Thyroid gland (tissue), 4 donors: ENCODE measurements around the gene CBFA2T3.

Experiments used
- POLR2A ChIP-seq, 2 donors: fragments of 450-650 bp; IDR thresholded peaks; one replicate each; pipeline ENCODE4 v1.6.1; 2017; ENCODE audit warnings: antibody characterized with exemption in 2 of 2, mild to moderate bottlenecking in 2 of 2, moderate library complexity in 1 of 2
- TF ChIP-seq, protein P1 (sequence below), 6 experiments: fragments of 200-600 bp in 3 of 6; fragments of 450-650 bp in 3 of 6; sonication (generic) in 3 of 6; IDR thresholded peaks; one replicate each; pipeline ENCODE4 v1.5.1; 2016 to 2019; ENCODE audit warnings: antibody characterized with exemption in 6 of 6, mild to moderate bottlenecking in 2 of 6, inconsistent platforms in 1 of 6, moderate library complexity in 1 of 6

DNA sequence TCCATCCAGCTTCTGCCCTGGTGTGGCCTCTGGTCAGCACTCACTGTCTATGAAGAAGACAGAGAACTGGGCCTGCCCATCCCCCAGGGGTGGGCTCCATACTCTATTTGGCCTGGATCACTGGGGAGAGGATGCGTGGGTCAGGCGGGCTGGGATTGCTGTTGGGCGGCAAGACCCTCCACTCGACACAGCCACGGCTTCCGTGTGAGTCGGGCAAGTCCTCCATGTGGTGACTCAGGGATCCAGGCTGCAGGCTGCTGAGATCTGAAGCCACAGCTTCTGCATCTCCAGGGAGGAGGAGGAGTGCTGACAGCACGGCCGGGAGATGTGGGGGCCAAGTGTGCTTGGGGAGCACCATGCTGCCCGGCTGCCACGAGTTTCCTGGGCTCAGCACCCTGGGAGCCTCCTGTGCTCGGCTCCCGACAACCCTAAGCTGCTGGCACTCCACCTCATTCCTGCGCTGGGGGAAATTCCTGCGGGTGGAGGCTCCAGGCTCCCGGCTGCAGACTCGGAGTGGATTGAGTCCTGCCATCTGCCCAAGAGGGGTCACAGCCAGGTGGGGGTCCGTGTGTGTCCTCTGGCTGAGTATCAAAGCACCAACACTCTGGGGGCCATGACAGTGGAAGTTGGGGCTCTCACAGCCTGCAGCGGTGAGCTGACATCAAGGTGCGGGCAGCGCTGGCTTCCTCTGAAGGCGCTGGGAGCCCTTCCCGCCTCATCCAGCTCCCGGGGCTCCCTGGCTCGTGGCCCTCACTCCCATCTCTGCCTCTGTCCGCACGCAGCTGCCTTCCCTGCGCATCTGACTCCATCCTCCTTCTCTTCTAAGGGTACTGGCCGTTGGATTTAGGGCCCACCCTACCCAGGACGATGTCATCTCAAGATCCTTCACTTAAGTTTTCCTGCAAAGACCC is 24.4 kb upstream of the CBFA2T3 start:
- TF ChIP-seq, protein P1, sequence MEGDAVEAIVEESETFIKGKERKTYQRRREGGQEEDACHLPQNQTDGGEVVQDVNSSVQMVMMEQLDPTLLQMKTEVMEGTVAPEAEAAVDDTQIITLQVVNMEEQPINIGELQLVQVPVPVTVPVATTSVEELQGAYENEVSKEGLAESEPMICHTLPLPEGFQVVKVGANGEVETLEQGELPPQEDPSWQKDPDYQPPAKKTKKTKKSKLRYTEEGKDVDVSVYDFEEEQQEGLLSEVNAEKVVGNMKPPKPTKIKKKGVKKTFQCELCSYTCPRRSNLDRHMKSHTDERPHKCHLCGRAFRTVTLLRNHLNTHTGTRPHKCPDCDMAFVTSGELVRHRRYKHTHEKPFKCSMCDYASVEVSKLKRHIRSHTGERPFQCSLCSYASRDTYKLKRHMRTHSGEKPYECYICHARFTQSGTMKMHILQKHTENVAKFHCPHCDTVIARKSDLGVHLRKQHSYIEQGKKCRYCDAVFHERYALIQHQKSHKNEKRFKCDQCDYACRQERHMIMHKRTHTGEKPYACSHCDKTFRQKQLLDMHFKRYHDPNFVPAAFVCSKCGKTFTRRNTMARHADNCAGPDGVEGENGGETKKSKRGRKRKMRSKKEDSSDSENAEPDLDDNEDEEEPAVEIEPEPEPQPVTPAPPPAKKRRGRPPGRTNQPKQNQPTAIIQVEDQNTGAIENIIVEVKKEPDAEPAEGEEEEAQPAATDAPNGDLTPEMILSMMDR (IDR thresholded peaks at IDR 0.05) = no peak
- TF ChIP-seq POLR2A (IDR thresholded peaks at IDR 0.05) = no peak
